HK-2 (cell line): Measurements from ENCODE around the gene RASAL2.

Source experiments
- DNase-seq: peaks from one replicate; pipeline ENCODE4 v3.0.0-alpha.2; 2018; ENCODE audit not compliant: unreplicated experiment

RASAL2 gene

DNA sequence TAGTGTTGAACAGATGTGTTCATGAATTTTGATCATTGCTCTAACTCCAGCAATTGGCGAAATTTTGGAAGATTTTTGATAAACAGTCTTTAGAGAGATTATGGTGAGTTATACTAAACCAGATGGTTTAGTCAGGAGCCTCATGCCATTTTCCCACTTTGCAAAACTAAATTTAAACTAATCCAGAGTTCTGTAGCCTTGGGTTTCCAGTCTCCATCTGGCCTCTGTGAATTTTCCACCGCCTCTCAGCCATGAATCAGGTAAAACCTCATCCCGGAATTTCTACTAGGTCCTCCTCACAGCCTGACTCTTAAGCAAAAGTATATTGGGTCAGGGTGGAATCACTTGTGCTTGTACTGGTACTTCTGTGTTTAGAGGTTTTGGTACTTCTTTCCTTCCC is 358.1 kb downstream of the RASAL2 start:
- DNase-seq, result no peak

DNA sequence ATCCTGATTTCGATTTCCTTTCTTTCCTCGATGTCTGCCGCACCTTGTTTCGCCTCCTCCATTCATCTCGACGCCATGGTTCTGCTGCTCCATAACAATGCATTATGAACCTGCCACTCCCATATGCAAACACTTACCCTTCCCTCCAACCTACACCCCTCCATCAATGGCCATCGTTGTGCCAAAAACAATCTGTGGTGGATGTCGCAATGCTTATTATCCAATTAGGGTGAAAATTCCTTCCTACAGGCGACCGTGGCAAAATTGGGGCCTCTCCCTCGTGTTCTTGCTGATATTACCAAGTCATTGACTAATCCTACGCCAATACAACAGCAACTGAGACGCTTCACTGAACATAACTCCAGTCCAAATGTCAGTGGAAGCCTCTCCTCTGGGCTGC is 362.6 kb downstream of the RASAL2 start:
- DNase-seq, result no peak

DNA sequence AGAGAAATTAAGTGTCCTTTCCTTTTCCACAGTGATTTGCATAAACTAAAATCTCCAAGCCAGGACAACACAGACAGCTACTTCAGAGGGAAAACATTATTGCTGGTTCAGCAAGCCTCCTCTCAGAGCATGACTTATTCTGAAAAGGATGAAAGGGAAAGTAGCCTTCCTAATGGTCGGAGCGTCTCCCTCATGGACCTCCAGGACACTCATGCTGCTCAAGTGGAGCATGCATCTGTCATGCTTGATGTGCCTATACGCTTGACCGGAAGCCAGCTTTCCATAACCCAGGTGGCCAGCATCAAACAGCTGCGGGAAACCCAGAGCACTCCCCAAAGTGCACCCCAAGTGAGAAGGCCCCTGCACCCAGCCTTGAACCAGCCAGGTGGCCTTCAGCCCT is 363.7 kb downstream of the RASAL2 start:
- DNase-seq, result no peak

DNA sequence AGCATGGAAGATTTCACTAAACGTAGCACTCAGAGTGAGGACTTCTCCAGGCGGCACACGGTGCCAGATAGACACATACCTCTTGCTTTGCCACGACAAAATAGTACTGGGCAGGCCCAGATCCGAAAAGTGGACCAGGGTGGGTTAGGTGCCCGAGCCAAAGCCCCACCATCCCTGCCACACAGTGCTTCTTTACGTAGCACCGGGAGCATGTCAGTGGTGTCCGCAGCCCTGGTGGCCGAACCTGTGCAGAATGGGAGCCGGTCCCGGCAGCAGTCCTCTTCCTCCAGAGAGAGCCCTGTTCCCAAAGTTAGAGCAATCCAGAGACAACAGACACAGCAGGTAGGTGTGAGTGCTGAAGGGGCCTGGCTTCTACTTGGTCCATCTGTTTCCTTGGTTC is 364.3 kb downstream of the RASAL2 start:
- DNase-seq, result no peak

DNA sequence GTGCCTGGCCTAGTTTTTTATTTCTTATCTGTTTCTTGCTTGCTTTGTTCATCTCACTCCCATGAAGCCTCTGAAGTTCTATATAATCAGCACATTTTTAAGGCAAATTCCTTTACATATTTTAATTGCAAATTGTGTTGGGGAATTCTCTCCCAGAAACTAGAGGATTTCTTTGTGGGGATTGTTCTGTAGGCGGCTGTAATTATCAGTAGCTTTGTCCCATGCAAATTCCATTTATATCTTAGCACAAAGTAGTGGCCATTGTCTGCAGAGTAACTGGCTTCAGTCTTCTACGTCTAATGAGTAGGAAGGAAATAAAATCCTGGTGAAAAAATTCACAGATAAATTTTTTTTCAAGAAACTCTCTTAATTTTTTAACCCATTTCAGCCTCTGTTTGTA is 367.2 kb downstream of the RASAL2 start:
- no peak for DNase-seq

DNA sequence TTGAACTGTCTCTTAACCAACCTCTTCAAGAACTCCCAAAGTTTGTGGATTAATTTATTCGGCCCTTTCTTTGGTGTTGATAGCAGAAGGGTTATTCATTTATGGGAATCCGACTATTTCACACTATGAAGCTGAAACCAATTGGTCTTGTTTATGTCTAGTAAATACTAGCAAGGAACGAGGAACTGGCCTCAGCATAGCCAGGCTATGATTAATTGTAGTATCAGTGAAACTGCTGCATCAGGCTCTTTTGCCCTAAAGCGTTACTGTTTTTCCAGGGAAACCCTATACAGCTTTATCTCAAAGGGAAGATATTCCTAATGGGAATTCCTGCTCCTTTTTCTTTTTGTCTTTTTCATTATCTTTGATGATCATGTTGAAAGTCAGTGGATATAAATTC is 367.8 kb downstream of the RASAL2 start:
- no peak for DNase-seq

DNA sequence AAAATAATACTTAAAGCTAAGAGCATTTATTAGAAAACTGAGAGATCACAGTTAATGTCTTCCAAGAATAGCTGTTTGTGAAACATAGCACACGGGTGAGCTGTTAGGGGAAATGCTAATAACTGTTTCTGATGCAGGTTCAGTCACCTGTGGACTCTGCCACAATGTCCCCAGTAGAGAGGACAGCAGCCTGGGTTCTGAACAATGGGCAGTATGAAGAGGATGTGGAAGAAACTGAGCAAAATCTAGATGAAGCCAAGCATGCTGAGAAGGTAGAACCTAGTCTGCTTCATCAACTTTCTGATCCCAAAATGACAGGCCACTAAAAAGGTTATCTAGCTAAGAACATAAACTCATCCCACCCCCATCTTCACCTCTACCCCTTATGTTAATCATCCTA is 370.2 kb downstream of the RASAL2 start:
- no peak for DNase-seq

DNA sequence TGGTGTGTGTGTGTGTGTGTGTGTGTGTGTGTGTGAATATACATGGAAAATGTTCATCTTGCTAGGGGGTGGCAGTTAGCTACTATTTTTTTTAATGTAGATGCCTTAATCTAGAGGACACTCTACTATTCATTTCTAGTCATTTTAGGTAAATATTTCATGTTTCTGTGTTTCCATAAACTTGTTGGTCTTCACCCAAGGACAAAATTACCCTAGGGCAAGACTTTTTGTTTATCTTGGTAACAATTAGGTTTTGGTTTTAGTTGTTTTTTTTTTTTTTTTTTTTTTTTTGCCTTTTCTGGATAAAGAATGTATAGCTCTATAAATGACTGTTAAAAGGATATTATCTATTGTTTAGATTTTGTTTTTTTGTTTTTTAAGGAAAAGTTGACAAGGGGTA is 370.7 kb downstream of the RASAL2 start:
- DNase-seq, result no peak

DNA sequence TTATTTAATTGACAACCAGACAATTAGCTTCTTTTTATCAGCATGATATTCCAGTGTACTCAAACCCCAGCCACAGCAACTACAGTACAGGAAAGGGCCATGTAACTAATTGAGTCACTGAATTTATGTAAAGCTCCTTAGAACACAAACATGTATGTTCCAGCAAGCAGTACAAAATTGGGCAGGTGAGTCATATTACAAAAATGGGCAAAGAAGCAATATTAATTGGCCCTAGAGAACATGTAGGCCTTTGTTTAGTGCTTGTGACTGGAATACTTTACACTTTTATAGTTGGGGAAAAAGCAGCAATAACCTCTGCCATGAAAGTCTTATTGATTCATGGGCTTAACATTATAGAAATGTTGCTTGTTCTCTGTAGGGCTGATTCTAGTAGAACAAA is 371.1 kb downstream of the RASAL2 start:
- no peak for DNase-seq

DNA sequence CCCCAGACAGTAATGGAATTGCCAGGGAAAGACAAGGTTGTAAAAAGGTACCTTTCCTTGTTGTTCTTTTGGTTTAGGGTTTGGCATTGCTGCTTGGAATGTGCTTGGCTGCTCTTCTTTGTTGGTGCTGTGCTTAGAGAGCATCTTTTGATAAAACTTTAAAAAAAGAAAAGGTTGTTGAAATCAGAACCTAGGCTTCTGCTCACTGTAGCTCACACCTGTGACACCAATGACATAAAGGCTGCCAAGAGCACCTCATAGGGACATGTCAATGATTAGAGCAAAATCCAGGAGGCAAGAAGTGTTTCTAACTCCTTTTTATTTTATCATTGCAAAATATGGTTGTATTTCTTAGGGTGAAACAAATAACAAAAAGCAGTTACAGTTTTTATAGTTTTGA is 373.9 kb downstream of the RASAL2 start:
- no peak for DNase-seq

DNA sequence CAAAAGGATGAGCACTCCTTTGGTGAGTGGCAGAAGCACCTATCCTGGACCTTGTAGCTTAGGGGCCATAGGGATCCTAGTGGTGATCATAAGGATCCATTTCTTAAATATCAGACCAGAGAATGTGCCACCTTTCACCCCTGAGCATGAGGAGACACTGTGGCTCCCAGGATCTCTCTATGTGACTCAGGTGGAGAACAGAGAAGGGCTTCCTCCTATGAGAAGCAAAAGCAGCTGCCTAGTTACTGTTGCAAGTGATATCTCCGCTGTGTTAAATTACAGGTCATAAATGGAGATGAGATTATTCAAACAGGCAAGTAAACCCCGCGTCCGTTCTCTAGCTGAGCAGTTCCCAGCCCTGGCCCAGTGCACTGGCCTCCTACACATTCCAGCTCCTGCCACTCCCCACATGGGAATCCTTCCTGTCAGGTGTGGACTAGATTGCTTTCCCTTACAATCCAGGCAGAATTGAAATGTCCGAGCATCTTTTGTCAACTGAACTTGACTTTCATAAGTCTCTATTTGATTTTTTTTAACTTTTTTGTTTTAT is 376.6 kb downstream of the RASAL2 start:
- no peak for DNase-seq

DNA sequence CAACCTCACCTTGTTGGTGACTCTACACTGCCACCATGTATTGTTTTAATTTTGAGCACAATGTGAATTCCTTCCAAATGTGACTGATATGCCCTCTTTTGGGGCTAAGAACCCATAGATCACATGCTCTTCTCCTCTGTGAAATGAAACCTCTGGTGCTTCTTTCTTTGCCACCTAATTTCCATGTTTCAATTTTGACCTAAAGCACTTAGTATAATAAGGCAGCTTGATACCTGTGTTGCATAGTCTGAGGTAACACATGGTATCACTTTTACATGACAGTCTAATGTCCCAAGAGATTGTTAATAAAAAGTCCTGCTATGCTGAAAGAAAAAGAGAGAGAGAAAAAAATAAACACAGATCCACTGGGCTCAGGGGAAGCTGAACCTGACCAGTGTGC is 378.6 kb downstream of the RASAL2 start:
- DNase-seq, result no peak

DNA sequence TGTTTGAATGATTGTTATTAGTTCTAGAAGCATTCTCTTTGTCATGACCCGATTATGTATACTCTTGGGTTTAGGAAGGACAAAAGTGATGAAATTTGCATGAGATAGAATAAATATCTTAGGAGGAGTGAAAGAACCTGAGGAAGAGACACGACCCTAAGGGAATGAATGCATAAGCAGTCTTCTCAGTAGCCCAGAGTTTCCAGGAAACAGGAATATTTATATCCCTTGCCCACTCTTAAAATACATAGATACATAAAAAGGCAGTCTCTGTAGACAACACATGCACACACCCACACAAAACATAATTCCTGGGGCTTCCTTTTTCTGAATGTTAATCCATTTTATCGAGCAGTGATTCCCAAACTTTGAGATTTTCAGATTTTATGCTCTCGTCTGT is 383.5 kb downstream of the RASAL2 start:
- DNase-seq, result no peak

DNA sequence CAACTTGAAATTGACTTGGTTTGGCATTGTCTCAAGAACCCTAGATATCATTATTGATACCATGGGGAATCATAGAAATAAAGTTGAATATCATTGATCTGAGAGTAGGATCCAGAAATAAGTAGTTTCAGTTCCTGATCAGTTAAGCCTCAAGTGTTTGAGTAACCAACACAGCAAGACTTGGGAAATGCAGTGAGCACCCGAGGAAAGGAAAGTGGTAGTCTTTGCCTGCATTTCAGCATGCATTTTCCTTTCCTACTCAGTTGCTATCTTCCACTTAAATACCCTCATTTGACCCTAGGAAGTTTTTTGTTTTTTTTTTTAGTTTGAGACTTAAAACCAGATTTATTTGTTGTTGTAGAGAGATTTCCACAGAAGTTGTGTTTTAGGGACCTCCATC is 383.9 kb downstream of the RASAL2 start:
- DNase-seq, result no peak

DNA sequence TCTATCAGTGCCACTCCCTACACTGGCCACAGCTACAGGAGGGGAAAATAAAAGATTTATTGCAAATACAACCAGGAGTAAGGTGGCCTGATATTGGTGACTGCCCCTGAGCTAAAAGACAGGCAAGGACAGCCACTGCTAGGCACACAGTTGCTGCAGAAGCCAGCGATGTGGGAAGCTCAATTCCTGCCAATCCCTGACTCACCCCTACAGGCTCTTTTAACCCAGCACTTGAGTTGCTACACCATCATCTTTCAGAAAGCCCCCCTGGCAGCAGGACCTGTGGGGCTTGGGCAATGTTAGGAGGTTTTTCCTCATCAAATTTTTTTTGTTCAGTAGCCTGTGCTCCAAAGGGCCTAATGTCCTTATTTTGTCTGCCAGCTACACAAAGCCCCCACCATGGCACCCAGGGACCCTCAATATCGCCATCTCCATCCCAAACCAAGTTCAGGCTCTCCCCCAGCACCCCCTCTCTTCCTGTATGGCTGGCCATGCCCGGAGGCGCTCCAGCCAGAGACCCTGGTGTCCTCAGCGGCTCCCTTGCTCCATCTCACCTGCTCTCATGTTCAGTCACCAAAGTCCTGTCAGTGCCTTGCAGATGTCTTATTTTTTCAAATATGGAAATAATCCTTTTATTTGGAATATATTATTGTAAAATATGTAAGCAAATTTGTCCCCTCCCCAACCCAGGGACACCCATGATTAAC is 389.5 kb downstream of the RASAL2 start:
- no peak for DNase-seq

DNA sequence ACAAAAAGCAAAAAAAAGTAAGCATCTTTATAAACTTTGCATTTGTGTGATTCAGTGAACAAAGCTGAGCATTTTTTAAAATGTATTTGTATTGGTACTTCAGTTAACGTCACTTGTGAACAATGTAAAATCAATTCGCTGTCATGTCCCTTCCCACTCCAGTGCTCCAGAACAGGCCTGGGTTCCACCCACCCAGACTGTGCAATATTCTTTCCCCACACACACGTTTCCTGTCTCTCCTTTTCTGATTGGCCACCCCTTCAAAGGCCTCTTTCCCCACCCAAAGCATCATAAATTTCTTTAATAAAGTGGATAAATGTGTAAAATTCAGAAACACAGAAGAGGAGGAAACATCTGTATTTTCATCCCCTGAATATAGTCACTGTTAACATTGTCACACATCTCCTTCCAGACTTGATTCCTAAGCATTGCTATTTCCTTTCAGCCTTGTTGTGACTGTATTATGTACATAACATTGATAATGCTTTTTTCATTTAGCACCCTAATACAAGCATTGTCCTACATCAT is 390.9 kb downstream of the RASAL2 start:
- no peak for DNase-seq

DNA sequence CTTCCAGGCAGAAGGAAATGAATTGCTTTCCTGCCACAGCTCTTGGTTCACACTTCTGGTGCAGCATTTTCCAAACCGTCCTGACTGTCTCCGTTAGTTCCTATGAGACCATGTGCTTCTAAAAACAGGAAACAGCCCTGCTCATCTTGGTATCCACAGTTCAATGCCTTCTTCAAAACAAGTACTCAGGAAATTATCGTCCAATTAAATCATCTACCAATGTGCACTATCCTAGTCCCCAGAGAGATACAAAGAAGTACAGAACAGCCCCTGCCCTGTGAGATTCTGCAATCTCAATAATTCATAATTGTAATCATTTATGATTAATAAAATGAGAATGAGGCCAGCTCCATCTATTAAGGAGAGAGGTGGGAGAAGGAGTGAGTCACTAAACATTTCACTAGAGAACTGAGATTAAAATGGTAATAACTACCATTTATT is 391.7 kb downstream of the RASAL2 start:
- no peak for DNase-seq

DNA sequence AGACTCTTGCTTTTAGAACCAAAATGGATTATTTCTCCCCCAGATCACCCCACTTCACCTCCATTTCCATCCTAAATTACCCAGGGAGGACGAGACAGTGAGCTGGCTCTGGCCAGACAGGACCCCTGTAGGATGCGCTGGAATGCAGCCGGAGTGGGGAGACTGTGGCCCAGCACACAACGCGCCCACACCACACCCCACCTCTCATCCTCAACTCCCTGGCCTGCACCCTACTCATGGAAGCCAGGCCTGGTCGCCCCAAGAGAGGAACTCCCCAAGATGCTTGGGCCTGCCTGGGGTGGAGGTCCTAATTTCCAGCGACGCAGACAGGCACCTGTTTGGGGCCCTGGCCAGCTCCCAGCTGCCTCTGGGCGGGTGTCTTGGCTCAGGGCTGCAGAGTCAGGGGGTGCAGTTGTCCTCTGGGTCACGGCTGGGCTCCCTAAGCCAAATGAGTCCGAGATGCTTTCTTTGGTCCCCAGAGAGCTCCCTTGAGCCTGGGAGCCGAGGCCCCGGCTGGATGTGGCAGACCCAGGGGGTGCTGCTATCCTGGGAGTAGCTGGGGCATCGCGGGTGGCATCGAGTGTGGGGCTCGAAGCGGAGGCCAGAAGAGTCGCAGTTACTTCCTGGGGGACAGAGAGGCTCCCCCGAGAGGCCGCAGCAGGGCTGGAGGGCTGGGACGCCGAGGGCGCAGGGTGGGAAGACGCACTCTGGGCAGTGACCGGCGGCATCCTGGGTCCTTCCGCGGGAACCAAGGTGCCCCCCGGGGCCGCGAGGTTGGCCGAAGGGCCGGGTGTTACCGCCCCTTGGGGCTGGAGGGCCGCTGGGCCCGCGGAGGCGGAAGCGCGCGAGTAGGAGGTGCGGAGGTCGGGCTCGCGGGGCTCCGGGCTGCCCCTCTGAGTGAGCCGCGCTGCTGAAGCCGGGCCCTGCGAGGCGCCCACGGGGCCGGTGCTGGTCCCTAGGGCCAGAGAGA is 392.5 kb downstream of the RASAL2 start:
- DNase-seq, result no peak

DNA sequence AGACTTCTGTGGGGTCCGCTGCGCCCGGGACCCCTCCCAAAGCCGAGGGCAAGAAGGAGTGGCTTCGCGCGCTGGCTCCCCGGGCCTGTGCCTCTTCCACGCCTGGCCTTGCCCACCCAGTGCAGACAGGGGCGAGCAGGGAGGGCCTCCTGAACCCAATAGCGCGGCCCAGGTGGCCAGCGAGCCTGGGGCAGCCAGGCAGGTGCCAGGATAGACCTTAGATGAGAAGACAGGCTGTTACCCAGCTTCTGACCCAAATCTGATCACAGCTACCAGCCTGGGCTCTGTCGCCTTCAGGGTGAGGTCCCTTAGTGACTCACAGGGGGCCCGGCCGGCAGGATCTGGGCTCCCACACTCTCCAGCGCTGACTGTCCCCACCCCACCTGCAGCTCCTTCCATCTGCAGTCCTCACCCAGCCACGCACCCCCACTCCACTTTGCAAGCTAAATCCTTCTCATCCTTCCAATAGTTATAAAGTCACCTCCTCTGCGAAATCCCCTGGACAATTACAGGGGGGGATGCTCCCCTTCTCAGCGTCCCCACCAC is 393.2 kb downstream of the RASAL2 start:
- DNase-seq, result no peak

DNA sequence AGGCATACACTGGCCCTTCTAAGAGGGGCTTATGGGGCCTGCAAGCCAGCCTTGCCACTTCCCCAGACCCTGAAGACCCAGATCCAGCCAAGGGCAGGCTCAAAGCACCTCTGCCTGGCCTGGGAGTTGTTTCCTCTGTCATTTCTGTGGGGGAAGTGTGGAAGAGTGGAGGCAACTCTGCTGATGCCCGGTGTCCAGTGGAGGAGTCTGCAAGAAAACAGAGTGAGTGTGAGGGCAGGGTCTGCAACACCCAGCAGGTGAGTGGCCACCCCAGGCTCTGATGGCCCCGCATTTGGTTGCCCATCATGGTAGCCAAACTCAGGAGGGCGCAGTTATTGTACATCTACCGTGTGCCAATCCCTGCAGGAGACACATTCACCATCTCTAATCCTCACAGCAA is 394.5 kb downstream of the RASAL2 start:
- no peak for DNase-seq

DNA sequence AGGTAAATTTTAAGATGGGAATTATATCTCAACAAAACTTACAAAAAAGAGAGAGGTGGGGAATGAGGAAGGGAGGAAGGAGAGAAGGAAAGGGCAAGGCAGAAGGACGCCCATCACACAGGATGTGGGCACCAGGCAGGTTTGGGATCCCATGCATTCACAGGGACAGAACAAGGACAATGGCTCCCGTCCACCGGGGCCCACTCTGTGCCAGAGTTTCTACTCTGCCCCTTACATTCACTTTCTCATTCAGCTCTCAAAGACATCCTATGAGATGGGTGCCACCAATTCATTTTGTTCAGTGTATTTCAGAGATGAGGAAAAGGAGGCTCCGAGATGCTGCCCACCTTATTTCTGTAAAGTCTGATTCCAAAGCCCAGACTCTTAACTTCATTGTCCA is 395.5 kb downstream of the RASAL2 start:
- DNase-seq, result no peak

DNA sequence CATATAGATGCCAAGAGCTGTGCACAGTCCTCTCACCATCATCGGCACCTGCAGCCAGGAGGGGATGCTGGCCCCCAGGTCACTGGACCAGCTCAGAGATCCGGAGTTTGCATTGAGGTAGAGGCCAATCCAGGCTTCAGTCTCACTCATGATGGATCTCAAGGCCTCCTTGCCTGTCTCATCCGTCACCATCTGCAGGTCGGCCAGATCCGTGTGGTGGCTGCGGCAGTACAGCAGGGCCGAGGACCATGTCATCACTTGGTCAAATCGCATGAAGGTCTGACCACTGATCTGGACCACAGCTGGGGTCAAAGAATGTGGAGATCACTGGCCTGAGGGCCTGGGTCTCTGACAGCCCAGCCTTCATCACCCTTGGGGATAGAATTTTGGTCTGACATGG is 396.2 kb downstream of the RASAL2 start:
- DNase-seq, result no peak
